GM18511 (cell line): ENCODE data around the gene FCSK.
"Not testable (repeated sequence)": the region's sequence is repeated elsewhere in the genome, so short reads cannot be mapped to it uniquely, and the experiment has no call there.

Experiments used
- ATAC-seq: cut with Tn5 transposase; IDR thresholded peaks from one replicate; pipeline ENCODE4 v1.9.1; 2021; ENCODE audit warnings: mild to moderate bottlenecking, moderate library complexity; ENCODE audit not compliant: unreplicated experiment

Gene FCSK

GRCh38 chr16:70430667-70431536 is 23.5 kb upstream of the FCSK start:
- peak; percentile 53 for ATAC-seq

- ATAC-seq, result no peak
These were observed 22.1 kb upstream of the FCSK start for GRCh38 chr16:70432356-70432722.

GRCh38 chr16:70432723-70433457 is 21.5 kb upstream of the FCSK start:
- ATAC-seq, result no peak

DNA sequence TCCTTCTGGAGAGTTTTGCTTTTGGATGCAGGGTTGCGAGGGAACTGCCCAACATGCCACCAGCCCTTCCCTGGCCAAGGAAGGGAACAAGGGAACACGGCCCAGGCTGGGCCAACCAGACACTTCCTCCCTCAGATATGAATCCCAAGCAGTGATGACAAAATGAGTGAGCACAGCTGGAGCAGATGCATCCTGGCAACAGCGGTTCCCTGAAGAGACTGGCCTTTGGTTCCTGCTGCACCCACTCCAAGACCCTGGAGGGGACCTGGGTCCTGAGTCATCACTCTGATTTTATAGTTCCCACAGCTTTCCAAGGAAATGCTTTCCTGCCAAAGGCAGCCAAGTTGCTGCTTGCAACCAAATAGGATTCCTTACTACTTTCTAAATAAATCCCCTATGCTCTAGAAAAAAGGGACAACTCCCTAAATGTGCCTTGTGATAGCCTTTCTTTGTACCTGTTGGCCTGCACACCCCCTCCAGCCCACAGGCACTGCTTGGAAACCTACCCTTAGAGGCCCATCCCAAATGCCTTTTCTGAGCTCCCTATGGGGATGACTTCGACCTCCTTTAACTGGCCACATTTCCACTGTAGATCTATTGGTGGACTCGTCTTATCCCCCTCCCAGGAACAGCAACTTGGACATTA is 20.8 kb upstream of the FCSK start:
- ATAC-seq, result no peak

- ATAC-seq, result no peak
These were observed 19.7 kb upstream of the FCSK start for GRCh38 chr16:70434484-70435260.

DNA sequence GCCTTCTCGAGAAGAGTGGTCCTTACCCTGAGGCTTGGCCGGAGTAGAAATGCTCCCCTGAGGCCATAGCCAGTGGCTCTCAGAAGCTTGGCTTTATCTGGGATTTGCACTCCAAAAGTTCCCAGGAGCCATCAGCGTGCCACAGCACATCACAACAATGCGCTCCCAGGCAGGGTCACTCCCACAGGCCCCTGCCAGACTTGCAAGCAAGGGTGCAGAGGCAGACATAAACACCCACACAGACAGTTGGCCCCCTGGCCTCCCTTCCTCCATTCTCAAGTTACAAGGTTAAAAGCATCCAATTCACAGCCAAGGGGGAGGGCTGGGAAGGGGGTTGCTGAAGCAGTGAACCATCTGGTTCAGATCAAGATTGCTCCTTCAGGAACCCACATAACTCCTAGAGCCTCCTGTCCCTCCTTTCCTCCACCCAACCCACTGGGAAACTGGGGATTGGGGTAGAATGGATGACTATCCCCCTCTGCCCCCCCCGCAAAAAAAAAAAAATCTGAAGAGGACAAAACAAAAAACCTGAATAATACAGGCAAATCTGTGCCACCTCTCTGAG is 17.3 kb upstream of the FCSK start:
- no peak for ATAC-seq

DNA sequence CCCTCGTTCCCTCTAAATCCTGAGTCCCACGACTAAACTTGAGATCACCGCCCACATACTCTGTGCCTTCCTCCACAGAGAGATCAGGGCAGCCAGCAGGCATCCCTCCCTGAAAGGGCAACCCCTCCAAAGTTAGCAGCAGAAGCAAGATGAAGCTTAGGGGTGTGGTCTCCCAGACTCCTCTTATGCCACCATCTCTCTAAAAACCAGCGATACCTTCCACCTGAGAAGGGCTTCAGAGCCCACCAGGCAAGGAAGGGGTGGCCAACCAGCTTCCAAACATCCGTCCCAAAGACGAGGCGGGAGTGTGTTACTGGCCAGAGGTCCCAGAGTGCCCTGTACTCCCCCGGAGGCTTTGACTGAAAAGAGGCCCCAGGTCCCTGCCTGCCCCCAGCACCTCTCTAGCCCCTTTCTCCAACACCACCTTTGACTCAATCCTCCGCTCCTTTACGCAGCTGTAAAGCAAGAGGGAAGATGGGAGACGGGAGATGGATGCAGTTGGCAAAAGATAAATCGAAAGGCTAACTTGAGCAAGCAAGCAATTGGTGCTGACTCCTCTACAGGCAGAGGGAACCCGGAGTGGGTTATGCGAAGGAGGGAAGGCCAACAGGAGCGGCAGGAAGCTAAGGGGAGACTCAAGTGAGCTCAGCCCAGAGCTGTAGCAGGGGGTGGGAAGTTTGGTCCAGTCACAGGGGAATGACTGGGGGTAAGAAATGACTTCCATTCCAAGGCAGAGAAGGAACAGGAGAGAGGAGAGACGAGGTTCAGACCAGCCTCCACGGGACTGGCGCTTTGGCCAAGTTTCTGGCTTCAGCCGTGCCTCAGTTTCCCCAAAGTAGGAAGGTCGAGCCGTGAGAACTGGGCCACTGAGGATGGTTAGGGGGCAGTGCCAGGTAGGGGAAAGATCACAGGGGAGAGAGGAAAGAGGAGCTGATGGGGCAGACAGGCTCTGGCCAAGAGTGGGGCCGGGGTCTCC is 16.5 kb upstream of the FCSK start:
- no peak for ATAC-seq

DNA sequence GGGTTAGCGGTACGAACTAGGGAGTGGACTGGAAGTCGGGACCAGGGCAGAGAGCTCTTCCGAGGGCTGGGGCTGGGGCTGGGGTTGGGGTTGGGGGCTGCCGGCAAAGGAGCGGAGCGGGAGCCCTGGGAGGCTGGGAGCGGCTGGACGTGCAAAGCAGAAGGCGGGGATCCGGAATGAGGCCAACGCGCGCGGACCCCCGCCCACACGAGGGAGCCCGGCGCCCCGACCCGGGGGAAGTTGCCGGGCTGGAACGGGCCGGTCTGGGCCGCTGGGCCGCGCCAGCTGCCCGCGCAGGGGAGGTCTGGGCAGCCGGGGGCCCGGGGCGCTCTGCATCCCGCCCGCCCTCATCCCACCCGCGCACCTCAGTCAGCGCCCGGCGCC is 15.8 kb upstream of the FCSK start:
- ATAC-seq, result no peak

- peak; percentile 87 for ATAC-seq
These were observed 15.2 kb upstream of the FCSK start, which contains the start of gene ST3GAL2 for GRCh38 chr16:70438969-70439862. ST3GAL2 (minus strand) TSS chr16:70439100; CDS start chr16:70398530, 40,570 bp downstream.

- no peak for ATAC-seq
These were observed 14.2 kb upstream of the FCSK start for GRCh38 chr16:70440009-70440692.

DNA sequence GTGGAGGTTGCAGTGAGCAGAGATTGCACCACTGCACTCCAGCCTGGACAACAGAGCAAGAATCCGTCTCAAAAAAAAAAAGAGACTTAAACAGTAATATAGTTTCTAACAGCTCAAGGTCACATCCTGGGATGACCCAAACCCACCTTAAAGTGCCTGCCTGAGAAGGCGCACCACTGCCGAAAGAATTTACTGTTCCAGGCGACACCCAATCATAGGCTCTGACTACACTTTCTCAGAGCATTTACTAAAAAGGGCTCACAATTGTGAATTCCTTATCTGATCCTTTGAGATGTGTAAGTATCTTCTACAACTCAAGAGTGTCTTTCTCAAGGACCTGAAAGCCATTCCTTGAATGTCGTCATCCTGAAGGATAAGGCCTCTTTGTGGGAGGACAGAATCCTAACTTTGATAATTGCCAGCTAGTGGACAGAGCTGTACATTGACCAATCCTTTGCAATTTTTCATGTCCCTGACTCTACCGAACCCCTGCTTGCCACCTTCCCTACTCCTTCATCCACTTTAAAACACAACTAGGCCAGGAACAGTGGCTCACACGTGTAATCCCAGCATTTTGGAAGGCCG is 12.9 kb upstream of the FCSK start:
- ATAC-seq, result no peak

DNA sequence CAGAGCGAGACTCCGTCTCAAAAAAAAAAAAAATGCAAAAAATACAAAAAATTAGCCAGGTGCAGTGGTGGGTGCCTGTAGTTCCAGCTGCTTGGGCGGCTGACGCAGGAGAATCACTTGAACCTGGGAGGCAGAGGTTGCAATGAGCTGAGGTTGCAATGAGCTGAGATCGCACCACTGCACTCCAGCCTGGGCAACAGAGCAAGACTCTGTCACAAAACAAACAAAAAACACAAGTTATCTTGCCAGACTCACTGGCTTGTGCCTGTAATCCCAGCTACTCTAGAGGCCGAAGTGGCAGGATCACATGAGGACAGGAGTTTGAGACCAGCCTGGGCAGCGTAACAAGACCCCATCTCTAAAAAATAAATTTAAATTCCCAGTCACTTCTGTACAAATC is 12.1 kb upstream of the FCSK start:
- ATAC-seq, result no peak

DNA sequence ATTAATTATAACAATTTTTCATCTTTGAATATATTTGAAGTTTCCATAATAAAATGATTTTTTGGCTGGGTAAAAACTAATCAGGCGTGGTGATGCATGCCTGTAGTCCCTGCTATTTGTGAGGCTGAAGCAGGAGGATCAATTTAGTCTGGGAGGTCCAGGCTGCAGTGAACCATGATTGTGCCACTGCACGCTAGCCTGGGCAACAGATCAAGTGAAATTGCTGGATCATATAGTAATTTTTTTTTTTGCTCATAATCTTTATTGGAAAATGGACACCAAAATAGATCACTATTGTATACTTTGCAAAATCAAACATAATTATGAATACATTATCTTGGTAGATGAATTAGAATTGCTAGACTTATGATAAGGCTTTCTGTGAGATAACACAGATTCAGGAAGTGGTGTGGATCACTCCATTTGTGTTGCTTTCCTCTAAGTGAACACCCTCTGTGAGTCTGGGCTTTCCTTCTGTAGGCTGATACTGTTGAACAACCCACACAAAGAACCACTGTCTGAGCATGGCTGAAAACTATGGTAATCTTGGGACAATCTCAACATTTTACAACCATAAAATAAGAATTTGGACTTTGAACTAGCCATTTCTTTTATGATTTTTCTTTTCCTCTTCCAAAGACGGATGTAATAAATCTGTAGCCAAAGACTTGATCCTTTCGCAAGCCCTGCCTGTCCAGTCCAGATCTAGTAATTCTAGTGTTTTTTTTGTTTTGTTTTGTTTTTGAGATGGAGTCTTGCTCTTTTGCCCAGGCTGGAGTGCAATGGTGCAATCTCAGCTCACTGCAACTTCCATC is 9.9 kb upstream of the FCSK start:
- no peak for ATAC-seq

GRCh38 chr16:70448075-70448474 is 6.3 kb upstream of the FCSK start:
- no peak for ATAC-seq

GRCh38 chr16:70450142-70451003 is 4.0 kb upstream of the FCSK start:
- ATAC-seq, result not testable (repeated sequence)

GRCh38 chr16:70451004-70451340 is 3.4 kb upstream of the FCSK start:
- not testable (repeated sequence) for ATAC-seq
